Mucosa of descending colon (tissue), 3 donors: Measurements from ENCODE around the gene GET4. TPM values are rescaled to one million over a fixed set of nuclear protein-coding genes. Genes with fewer than 3 reads are reported as not detected.

Experiments used
- ATAC-seq: fragments of 200-7000 bp; cut with Tn5 transposase; one replicate; pipeline ENCODE4 v1.9.1; 2020; ENCODE audit warnings: mild to moderate bottlenecking, moderate library complexity
- DNase-seq, 3 donors: peaks; one replicate each; pipeline ENCODE4 v3.0.0-alpha.2; 2020
- H3K36me3 ChIP-seq: fragments of 200-600 bp; one replicate; pipeline ENCODE4 v1.8.0; 2021; ENCODE audit warnings: low read depth, mild to moderate bottlenecking
- H3K4me1 ChIP-seq: fragments of 200-600 bp; one replicate; pipeline ENCODE4 v1.8.0; 2021; ENCODE audit warnings: low read depth, mild to moderate bottlenecking
- H3K4me3 ChIP-seq: fragments of 200-600 bp; one replicate; pipeline ENCODE4 v1.8.0; 2021; ENCODE audit warnings: mild to moderate bottlenecking
- H3K9me3 ChIP-seq: fragments of 200-600 bp; one replicate; pipeline ENCODE4 v1.8.0; 2021; ENCODE audit warnings: mild to moderate bottlenecking
- intact Hi-C, 2 donors: fragments of 100-400 bp; cut with DNase I in 1 of 2; cut with micrococcal nuclease in 1 of 2; formaldehyde crosslinking; loops; one replicate each; pipeline versions ENCODE4 v1.11.0 to v1.11.1; 2022; cut with DNase I, micrococcal nuclease
- total RNA-seq, 3 donors: library from RNA; stranded (reverse); fragmentation: NEBNext Ultra II Directional in 2 of 3; extraction: Animal tissue kit (Norgen Biotek cat#: 25700) in 2 of 3; gene quantifications; one replicate each; pipeline versions ENCODE4 v1.2.1 to v1.2.4, GENCODE V29; 2021 to 2023
- TF ChIP-seq, protein P1 (sequence below): fragments of 200-600 bp; IDR thresholded peaks from one replicate; pipeline ENCODE4 v1.8.0; 2022; ENCODE audit warnings: antibody characterized with exemption, mild to moderate bottlenecking
- donor health status: DM: no; HTN: no; CAD: no; lungs with moderate emphysema.
- donor health status: DM: no; HTN: no; CAD: no.
- donor health status: DM: no; HTN: yes; CAD: no.

The GET4 gene
- total RNA-seq, 3 donors from 2014 or later = 36.9 to 48.8 (median 48.2) TPM

DNA sequence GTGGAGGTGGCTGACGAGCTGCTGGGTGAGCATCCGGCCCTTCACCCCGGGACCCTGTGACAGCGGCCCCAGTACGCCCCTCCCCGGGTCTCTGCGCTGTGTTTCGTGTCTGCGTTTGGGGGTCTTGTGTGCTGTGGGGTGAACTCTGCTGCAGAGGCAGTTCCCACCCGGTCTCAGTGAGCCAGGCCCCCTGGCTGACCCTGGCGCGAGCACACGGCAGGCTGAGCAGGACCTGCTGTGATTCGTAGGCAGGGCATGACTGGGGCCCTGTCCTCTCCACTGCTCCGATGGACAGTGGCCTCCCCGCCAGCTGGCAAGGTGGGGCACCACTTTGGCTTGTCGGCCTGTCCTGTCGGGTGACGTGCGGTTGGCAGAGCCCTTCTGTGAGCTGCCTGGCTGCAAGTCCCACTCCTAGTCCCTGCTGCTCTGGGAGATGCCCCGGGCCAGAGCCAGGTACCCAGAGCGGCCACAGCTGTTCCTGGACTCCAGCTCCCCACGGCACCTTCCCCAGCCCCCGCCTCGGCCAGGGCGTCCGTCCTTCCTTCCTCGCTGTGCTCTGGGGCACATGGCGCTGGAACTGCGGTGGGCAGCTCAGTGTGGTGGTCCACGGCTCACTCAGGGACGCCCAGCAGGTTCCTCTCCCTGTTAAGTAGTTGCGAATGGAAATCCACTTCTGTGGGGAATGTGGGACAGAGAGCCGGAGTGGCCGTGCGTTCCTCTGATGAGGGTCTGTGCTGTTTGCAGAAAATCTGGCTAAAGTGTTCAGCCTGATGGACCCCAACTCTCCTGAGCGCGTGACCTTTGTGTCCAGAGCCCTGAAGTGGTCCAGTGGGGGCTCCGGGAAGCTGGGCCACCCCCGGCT, 10.5 kb downstream of the GET4 start:
- peak in 2 of 3 donors; percentile 17 to 48 for DNase-seq

DNA sequence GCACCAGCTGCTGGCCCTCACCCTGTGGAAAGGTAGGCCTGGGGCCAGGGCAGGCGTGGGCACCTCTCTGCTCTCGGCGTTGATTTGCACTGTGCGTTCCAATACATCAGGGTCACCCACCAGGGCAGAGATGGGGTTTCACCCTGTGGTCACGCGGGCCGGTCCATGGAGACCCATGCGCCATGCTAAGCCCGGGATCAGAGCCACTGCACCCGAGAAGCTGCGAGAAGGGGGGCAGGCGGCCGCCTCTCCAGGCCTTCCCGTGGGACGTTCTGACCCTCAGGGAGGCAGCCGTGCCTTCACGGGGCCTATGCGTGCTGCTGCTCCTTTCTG, 11.1 kb downstream of the GET4 start:
- Histone ChIP-seq H3K4me1 (peaks cover 4% of the 10 kb centered on the region), H3K4me3 (no peak overlapping the region), H3K36me3 (no peaks in the 10 kb centered on the region), H3K9me3 (no peaks in the 10 kb centered on the region)
- TF ChIP-seq, protein P1, sequence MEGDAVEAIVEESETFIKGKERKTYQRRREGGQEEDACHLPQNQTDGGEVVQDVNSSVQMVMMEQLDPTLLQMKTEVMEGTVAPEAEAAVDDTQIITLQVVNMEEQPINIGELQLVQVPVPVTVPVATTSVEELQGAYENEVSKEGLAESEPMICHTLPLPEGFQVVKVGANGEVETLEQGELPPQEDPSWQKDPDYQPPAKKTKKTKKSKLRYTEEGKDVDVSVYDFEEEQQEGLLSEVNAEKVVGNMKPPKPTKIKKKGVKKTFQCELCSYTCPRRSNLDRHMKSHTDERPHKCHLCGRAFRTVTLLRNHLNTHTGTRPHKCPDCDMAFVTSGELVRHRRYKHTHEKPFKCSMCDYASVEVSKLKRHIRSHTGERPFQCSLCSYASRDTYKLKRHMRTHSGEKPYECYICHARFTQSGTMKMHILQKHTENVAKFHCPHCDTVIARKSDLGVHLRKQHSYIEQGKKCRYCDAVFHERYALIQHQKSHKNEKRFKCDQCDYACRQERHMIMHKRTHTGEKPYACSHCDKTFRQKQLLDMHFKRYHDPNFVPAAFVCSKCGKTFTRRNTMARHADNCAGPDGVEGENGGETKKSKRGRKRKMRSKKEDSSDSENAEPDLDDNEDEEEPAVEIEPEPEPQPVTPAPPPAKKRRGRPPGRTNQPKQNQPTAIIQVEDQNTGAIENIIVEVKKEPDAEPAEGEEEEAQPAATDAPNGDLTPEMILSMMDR = no peak
- intact Hi-C loops = no loop called here
- no peak for ATAC-seq
- DNase-seq = peak in 2 of 3 donors; percentile 18 to 34

More for the DNA sequence above, 10.5 kb downstream of the GET4 start:
- Histone ChIP-seq H3K36me3 (no peaks in the 10 kb centered on the region), H3K4me1 (peaks cover 4% of the 10 kb centered on the region), H3K4me3 (no peak overlapping the region), H3K9me3 (no peaks in the 10 kb centered on the region)
- TF ChIP-seq, protein P1 = no peak
- ATAC-seq = no peak
- intact Hi-C loops = no loop called here

DNA sequence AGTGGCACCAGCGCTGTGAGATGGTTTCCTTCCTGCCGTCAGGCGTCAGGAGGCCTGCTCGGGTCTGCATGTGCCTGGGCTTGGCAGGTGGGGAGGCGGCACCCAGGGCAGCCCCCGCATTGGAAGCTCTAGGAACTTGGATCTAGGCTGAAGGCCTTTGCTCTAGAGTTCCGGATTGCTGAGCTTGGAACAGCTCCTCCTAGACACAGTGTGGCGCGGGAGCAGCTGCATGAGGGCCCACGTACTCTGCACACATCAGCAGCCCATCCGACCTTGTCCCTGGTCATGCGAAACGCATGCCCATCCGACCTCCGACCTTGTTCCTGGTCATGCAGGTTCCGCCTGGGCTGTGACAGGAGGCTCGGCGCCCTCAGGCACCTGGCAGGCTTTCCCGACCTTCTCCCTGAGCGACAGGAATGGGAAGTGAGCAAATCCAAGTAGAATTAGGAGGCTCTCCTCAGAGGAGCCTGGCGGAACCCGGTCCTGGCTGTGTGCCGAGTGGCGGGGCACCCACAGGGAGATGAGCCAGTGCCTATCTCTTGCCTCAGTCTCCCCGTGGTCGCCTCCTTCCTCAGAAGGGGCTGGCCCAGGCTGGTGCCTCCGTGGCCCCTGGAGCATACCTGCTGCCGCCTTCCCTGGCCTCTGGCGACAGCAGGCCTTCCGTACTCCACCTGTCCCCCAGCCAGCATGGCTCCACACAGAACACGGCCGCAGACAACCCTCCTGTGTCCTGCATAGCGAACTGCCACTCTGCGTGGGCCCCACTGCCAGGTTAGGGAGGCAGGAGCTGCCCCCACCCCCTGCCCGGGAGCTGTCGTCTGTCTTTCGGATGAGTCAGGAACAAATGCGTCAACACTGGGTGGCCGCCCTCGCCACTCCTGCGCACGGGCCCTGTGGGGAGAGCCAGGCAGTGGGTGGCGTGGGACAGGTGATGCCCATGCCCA, 12.0 kb downstream of the GET4 start:
- Histone ChIP-seq H3K9me3 (no peaks in the 10 kb centered on the region), H3K4me3 (no peak overlapping the region), H3K4me1 (no peaks in the 10 kb centered on the region), H3K36me3 (no peaks in the 10 kb centered on the region)
- TF ChIP-seq, protein P1 = no peak
- DNase-seq (peak in 2 of 3 donors; percentile 27 to 38), ATAC-seq (no peak)
- intact Hi-C loops = no loop called here

- DNase-seq (peak in 1 of 3 donors; percentile 52), ATAC-seq (no peak)
- no peaks in the 10 kb centered on the region for H3K9me3 ChIP-seq
- TF ChIP-seq, protein P1 = no peak
- no peaks in the 10 kb centered on the region for H3K4me1 ChIP-seq
- intact Hi-C loops = no loop called here
- H3K36me3 ChIP-seq = peaks cover 2% of the 10 kb centered on the region
- no peak overlapping the region for H3K4me3 ChIP-seq
Observed at GRCh38 chr7:889025-889390, 12.7 kb downstream of the GET4 start.

GRCh38 chr7:889391-889790, 13.0 kb downstream of the GET4 start:
- H3K36me3 ChIP-seq = peaks cover 5% of the 10 kb centered on the region
- intact Hi-C loops = no loop called here
- no peaks in the 10 kb centered on the region for H3K4me1 ChIP-seq
- no peaks in the 10 kb centered on the region for H3K9me3 ChIP-seq
- TF ChIP-seq, protein P1 = no peak
- peak in 2 of 3 donors; percentile 18 to 31 for DNase-seq
- ATAC-seq = no peak
- H3K4me3 ChIP-seq = no peak overlapping the region
